Stimulated activated CD4-positive, alpha-beta T cell treated with anti-CD3 and anti-CD28 coated beads, Interleukin-15, amount 100 ng/mL, for 1 hour (primary cell): Measurements from ENCODE around the gene HRH3.

Experiments
- DNase-seq, 2 donors: peaks; one replicate each; pipeline ENCODE4 v3.0.0-alpha.2; 2020; ENCODE audit warnings: low read depth in 1 of 2, low spot score in 1 of 2

HRH3 gene

GRCh38 chr20:62230696-62231095, 10.6 kb upstream of the HRH3 start:
- no peak for DNase-seq

GRCh38 chr20:62230276-62230675, 10.2 kb upstream of the HRH3 start:
- DNase-seq: no peak

- DNase-seq: no peak
These were observed 9.6 kb upstream of the HRH3 start for GRCh38 chr20:62229667-62230066.

GRCh38 chr20:62228982-62229545, 9.0 kb upstream of the HRH3 start:
- DNase-seq: no peak

GRCh38 chr20:62227977-62228958, 8.2 kb upstream of the HRH3 start:
- no peak for DNase-seq

- DNase-seq: no peak
These were observed 7.5 kb upstream of the HRH3 start for GRCh38 chr20:62227591-62227976.

GRCh38 chr20:62226707-62227590, 6.9 kb upstream of the HRH3 start:
- no peak for DNase-seq

- no peak for DNase-seq
These were observed 6.0 kb upstream of the HRH3 start for GRCh38 chr20:62225820-62226635.

- no peak for DNase-seq
These were observed 4.9 kb upstream of the HRH3 start for GRCh38 chr20:62225026-62225425.

- no peak for DNase-seq
These were observed 4.2 kb upstream of the HRH3 start for GRCh38 chr20:62224113-62224855.

GRCh38 chr20:62223571-62223970, 3.5 kb upstream of the HRH3 start:
- DNase-seq: no peak

- DNase-seq: no peak
These were observed 2.9 kb upstream of the HRH3 start for GRCh38 chr20:62222972-62223371.

GRCh38 chr20:62222266-62222850, 2.3 kb upstream of the HRH3 start:
- DNase-seq: no peak

- DNase-seq: no peak
These were observed 839 bp upstream of the HRH3 start for GRCh38 chr20:62220666-62221568.

- no peak for DNase-seq
These were observed 732 bp downstream of the HRH3 start for GRCh38 chr20:62219101-62219991.

- DNase-seq: no peak
These were observed 1.9 kb downstream of the HRH3 start for GRCh38 chr20:62217913-62218773.
